Kasumi-1 (cell line): ENCODE results near the gene MORN5.

Experiments
- DNase-seq, 2 experiments: peaks; one replicate each; lab custom pipeline; 2025; lab: John Stamatoyannopoulos, UW

The MORN5 gene

DNA sequence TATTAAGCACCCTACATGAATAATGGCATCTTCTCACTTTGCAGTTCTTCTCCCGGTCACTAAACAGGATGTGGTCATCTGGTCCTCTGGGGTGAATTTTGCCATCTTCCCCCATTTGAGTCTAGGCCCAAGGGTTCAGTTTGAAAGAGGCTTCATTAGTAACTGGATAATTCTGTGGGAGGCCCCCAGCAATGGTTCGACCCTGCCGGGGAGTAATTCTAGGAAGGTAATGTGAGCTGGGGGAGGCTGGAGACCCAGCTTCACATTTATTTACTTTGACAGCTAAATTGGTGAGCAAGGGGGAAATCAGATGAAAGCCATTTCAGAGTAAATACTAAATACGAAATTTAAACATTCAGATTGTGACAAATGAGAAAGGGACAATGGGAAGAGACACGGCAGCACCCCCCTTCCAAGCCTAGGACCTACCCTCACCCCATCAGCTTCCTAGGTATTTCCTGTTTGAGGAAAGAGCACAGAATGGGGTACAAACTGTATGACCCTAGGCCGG, 73.1 kb downstream of the MORN5 start:
- no peak for DNase-seq

DNA sequence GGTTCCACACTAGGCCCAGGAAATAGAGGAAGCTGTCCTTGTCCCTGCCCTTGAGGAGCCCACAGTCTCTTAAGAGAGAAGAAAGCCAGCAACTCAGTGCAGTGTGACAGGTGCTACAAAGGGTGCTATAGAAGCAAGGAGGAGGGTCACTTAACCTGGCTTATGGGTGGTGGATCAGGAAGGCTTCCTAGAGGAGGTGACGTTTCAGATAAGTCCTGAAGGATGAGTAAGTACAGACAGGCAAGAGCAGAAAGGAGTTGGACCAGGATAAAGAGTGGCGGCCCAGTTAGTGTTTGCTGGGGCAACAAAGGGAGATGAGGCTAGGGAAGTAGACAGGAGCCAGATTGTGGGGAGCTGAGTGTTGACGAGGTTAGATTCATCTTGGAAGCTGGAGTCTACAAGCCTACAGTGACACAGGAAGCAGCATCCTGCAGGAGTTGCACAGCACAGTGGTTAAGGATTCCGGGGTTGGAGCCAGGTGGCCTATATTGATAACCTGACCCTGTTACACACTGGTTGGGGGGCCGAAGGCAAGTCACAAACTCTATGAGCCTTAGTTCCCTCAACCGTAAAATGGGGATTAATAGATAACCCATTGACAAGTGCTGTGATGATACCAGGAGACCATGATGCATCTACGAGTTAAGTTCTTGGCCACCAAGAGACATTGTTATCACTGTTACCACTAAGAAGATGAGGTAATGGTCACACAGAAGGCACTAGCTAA, 74.5 kb downstream of the MORN5 start:
- DNase-seq = no peak

DNA sequence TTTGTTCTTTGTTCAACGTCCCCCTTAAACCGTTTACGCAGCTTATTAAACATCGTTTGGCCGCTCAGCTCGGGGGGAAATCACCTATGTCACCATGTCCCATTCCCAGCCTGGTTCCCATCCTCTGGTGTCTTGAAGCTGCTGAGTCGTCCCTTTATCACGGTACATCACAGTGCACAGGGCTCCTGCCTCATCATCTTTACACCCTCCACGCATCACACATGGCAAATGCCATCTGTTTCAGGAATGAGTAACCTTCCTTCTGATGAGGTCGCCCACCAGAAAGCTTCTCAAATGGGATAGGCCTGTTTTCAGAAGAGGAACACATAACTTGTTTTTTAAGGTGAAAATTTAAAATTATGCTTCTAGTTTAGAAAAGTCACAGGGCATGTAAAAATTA, 77.0 kb downstream of the MORN5 start:
- no peak for DNase-seq

DNA sequence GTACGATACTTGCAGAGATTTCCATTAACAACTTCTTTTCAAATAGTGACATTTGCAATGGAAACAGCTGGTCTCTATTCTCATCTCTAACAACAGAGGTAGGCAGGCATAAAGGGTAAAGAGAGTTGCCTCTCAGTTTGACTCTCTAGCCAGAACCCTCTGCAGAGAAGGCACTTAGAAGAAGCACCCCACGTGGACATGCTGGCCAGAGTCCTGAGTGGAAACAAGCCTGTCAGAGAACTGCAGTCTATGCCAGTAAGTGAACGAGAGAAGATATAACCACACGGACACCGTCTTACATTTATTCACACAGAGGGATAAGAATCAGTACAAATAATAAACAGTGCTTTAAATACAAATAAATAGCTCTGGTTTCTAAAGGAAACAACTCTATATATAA, 80.0 kb downstream of the MORN5 start:
- no peak for DNase-seq

DNA sequence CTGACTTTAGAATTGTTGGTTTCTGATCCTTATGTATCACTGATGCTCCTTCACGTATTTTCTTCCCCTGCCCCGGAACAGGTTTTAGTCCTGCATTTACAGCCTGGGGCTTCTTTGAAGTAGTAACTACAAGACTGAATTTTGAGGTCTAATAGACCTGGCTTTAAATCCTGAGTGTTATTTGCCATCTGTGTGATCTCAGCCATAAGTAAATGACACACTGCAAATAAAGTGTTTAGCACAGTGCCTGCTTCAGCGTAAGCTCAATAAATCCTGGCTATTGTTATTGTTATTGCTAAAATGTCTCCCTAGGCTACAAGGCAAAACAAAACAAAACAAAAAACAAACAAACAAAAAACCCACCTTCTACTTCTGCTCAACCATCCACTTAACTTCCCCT, 84.6 kb downstream of the MORN5 start:
- no peak for DNase-seq

DNA sequence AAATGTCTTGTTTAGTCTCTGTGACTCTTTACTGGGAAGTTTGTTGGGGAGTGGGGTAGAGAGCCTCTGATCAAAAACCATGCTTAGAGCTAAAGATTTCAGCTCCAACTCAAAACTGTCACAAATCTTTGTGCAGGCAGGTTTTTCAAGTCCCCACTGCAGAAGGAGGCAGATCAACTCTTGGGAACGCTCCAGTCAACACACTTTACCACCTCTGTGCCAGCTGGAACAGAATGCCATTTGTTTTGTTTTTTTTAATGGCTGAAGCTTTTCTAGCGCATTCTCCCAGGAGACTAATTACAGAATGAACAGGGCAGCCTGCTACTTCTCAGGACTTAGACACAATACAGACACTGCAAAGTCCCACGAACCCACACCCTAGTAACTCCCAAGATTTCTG, 87.0 kb downstream of the MORN5 start:
- DNase-seq = no peak

DNA sequence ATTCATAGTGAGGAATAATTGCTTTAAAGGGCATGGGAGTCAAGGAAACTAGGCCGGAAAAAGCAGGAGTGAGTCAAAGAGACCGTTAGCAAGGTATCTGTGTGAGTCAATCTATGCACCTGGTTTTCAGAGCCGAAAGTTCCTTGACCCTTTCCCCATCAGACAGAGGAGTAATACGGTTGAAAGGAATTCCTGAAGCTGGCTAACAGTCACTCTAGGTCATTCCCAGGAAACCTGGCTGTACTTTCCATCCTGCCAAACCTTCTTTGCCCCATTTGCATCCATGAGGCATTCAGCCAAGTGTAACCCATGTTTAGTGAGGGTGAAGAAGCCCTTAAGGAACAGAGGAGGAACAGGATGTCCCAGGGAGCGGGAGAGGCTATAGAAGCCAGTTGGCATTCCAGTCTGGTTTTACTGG, 88.7 kb downstream of the MORN5 start:
- no peak for DNase-seq
